GM23338 (cell line): Measurements from ENCODE around the gene UNC5C. TPM values are rescaled to one million over a fixed set of nuclear protein-coding genes. Genes with fewer than 3 reads are reported as not detected.

ENCODE experiments used
- ATAC-seq: fragments of 200-7000 bp; cut with Tn5 transposase; 3 replicates; pipeline ENCODE4 v1.9.1; 2020
- DNase-seq: peaks from one replicate; pipeline ENCODE4 v3.0.0-alpha.2; 2015; ENCODE audit warnings: low spot score
- H2AFZ ChIP-seq: fragments of 200-600 bp; sonication (generic); 2 replicates; pipeline ENCODE4 v1.8.0; 2016; ENCODE audit warnings: antibody characterized with exemption, mild to moderate bottlenecking, moderate library complexity
- H3F3A ChIP-seq: fragments of 200-600 bp; sonication (generic); replicated peaks from 2 replicates; pipeline ENCODE4 v1.8.0; 2017; ENCODE audit warnings: antibody characterized with exemption, mixed run types, low read depth
- H3K27ac ChIP-seq: fragments of 200-600 bp; sonication (generic); 2 replicates; pipeline ENCODE4 v1.6.1; 2016; ENCODE audit warnings: low read depth
- H3K27me3 ChIP-seq: fragments of 200-600 bp; sonication (generic); 2 replicates; pipeline ENCODE4 v1.8.0; 2016; ENCODE audit warnings: mild to moderate bottlenecking, mixed run types, moderate library complexity; ENCODE audit not compliant: insufficient read depth
- H3K36me3 ChIP-seq: fragments of 200-600 bp; sonication (generic); 2 replicates; pipeline ENCODE4 v1.8.0; 2016; ENCODE audit warnings: mild to moderate bottlenecking; ENCODE audit not compliant: insufficient read depth
- H3K4me1 ChIP-seq: fragments of 200-600 bp; sonication (generic); 2 replicates; pipeline ENCODE4 v1.8.0; 2016; ENCODE audit warnings: mild to moderate bottlenecking, moderate library complexity; ENCODE audit not compliant: insufficient read depth
- H3K4me2 ChIP-seq: fragments of 200-600 bp; sonication (generic); 2 replicates; pipeline ENCODE4 v1.7.1; 2017; ENCODE audit warnings: mixed run types
- H3K4me3 ChIP-seq: fragments of 200-600 bp; sonication (generic); 2 replicates; pipeline ENCODE4 v1.6.1; 2016; ENCODE audit warnings: mixed run types
- H3K79me2 ChIP-seq: fragments of 200-600 bp; sonication (generic); replicated peaks from 2 replicates; pipeline ENCODE4 v1.8.0; 2017; ENCODE audit warnings: mild to moderate bottlenecking; ENCODE audit not compliant: insufficient read depth
- H3K9me2 ChIP-seq: fragments of 200-600 bp; sonication (generic); 2 replicates; pipeline ENCODE4 v1.8.0; 2017; ENCODE audit not compliant: insufficient read depth
- H4K20me1 ChIP-seq: fragments of 200-600 bp; sonication (generic); replicated peaks from 2 replicates; pipeline ENCODE4 v1.8.0; 2017; ENCODE audit warnings: mild to moderate bottlenecking; ENCODE audit not compliant: insufficient read depth
- H3K27ac Mint-ChIP-seq: 2 replicates; pipeline ENCODE4 v1.8.0; 2020; ENCODE audit warnings: inconsistent platforms, mild to moderate bottlenecking, moderate library complexity, mixed read lengths
- H3K27me3 Mint-ChIP-seq: 3 replicates; pipeline ENCODE4 v1.8.0; 2022; ENCODE audit warnings: low read depth, mild to moderate bottlenecking, moderate library complexity, mixed read lengths, inconsistent platforms; ENCODE audit not compliant: insufficient read depth, poor library complexity
- H3K36me3 Mint-ChIP-seq: 3 replicates; pipeline ENCODE4 v1.8.0; 2021; ENCODE audit warnings: low read depth, mild to moderate bottlenecking, inconsistent platforms, moderate library complexity, mixed read lengths
- H3K4me1 Mint-ChIP-seq: 3 replicates; pipeline ENCODE4 v1.8.0; 2020; ENCODE audit warnings: mild to moderate bottlenecking, inconsistent platforms, mixed read lengths
- H3K4me3 Mint-ChIP-seq: 3 replicates; pipeline ENCODE4 v1.8.0; 2021; ENCODE audit warnings: moderate library complexity, mild to moderate bottlenecking, inconsistent platforms, mixed read lengths
- H3K9me3 Mint-ChIP-seq: 3 replicates; pipeline ENCODE4 v1.8.0; 2020; ENCODE audit warnings: moderate library complexity, mild to moderate bottlenecking, inconsistent platforms, mixed read lengths
- CREB1 ChIP-seq: fragments of 250-450 bp; sonication (Bioruptor Pico); IDR thresholded peaks from 2 replicates; pipeline ENCODE4 v1.5.0; 2020; ENCODE audit warnings: low read depth, mild to moderate bottlenecking, moderate library complexity
- EZH2 ChIP-seq: fragments of 200-600 bp; sonication (generic); IDR thresholded peaks from one replicate; pipeline ENCODE4 v1.8.0; 2017; ENCODE audit warnings: antibody characterized with exemption, mild to moderate bottlenecking, low read depth; ENCODE audit not compliant: unreplicated experiment
- EZH2phosphoT487 ChIP-seq: fragments of 200-600 bp; sonication (generic); IDR thresholded peaks from one replicate; pipeline ENCODE4 v1.8.1; 2018; ENCODE audit warnings: antibody characterized with exemption; ENCODE audit not compliant: unreplicated experiment
- JUNB ChIP-seq: IDR thresholded peaks from one replicate; pipeline ENCODE4 v1.6.1; 2016; ENCODE audit warnings: antibody characterized with exemption; ENCODE audit not compliant: unreplicated experiment
- NANOG ChIP-seq: IDR thresholded peaks from 2 replicates; pipeline ENCODE4 v1.6.1; 2016; ENCODE audit warnings: antibody characterized with exemption, borderline replicate concordance
- POLR2AphosphoS5 ChIP-seq: IDR thresholded peaks from 2 replicates; pipeline ENCODE4 v1.6.1; 2016; ENCODE audit warnings: antibody characterized with exemption, low read depth
- REST ChIP-seq: IDR thresholded peaks from one replicate; pipeline ENCODE4 v1.6.1; 2018; ENCODE audit warnings: antibody characterized with exemption; ENCODE audit not compliant: unreplicated experiment
- STAT1 ChIP-seq: IDR thresholded peaks from one replicate; pipeline ENCODE4 v1.6.1; 2016; ENCODE audit warnings: antibody characterized with exemption; ENCODE audit not compliant: unreplicated experiment
- ZNF114 ChIP-seq: fragments of 250-450 bp; sonication (Bioruptor Pico); IDR thresholded peaks from 2 replicates; pipeline ENCODE4 v1.5.0; 2020; ENCODE audit warnings: mild to moderate bottlenecking, moderate library complexity
- ZNF331 ChIP-seq: fragments of 250-450 bp; sonication (Bioruptor Pico); IDR thresholded peaks from 2 replicates; pipeline ENCODE4 v1.5.0; 2020; ENCODE audit warnings: low read depth, mild to moderate bottlenecking, moderate library complexity
- ZNF462 ChIP-seq: fragments of 250-450 bp; sonication (Bioruptor Pico); IDR thresholded peaks from 2 replicates; pipeline ENCODE4 v1.5.0; 2020; ENCODE audit warnings: mild to moderate bottlenecking, moderate library complexity
- polyA plus RNA-seq: library from polyadenylated mRNA; unstranded; fragments of >200 nt; fragmentation: Nextera tagmentation; extraction: Ambion mirVana; gene quantifications from 2 replicates; pipeline ENCODE4 v1.2.1, GENCODE V29; 2016
- total RNA-seq: library from RNA; depleted of rRNA; stranded (reverse); fragments of >200 nt; shearing (Covaris generic); gene quantifications from 2 replicates; pipeline ENCODE4 v1.2.3, GENCODE V29; 2014

UNC5C gene
- total and polyA plus RNA-seq, 2 experiments from 2014 or later: 0.08 to 0.21 TPM

- H3K4me3 ChIP-seq: no peak overlapping the region
- Mint-ChIP-seq H3K4me1 (no peaks in the 10 kb centered on the region; the same call in 2 of the 3 replicates), H3K4me3 (no peak overlapping the region), H3K36me3 (no peaks in the 10 kb centered on the region), H3K27me3 (no peaks in the 10 kb centered on the region), H3K27ac (no peak overlapping the region), H3K9me3 (no peaks in the 10 kb centered on the region)
- H4K20me1 ChIP-seq: no peaks in the 10 kb centered on the region
- no peaks in the 10 kb centered on the region for H3K9me2 ChIP-seq
- DNase-seq (no peak), ATAC-seq (no peak)
- no peak overlapping the region for H3K4me2 ChIP-seq
- H3K27ac ChIP-seq: no peak overlapping the region
- H3K4me1 ChIP-seq: no peaks in the 10 kb centered on the region
- no peaks in the 10 kb centered on the region for H3K27me3 ChIP-seq
- TF ChIP-seq STAT1: no peak
- TF ChIP-seq EZH2: no peak
- no peak for TF ChIP-seq ZNF114 (CRISPR knock-in tag)
- no peak for TF ChIP-seq EZH2phosphoT487
- no peaks in the 10 kb centered on the region for H3K36me3 ChIP-seq
- H2AFZ ChIP-seq: no peak overlapping the region
- no peaks in the 10 kb centered on the region for H3F3A ChIP-seq
- H3K79me2 ChIP-seq: no peaks in the 10 kb centered on the region
These were observed 285.4 kb downstream of the UNC5C start for GRCh38 chr4:95263391-95263790.

GRCh38 chr4:95256108-95256835 lies 292.5 kb downstream of the UNC5C start:
- ATAC-seq (no peak), DNase-seq (no peak)
- H3K27ac ChIP-seq: no peak overlapping the region
- H2AFZ ChIP-seq: no peak overlapping the region
- H3K27me3 ChIP-seq: no peaks in the 10 kb centered on the region
- H4K20me1 ChIP-seq: no peaks in the 10 kb centered on the region
- H3F3A ChIP-seq: no peaks in the 10 kb centered on the region
- Mint-ChIP-seq H3K4me1 (no peaks in the 10 kb centered on the region), H3K4me3 (no peak overlapping the region), H3K27me3 (no peaks in the 10 kb centered on the region), H3K36me3 (no peaks in the 10 kb centered on the region), H3K9me3 (no peaks in the 10 kb centered on the region), H3K27ac (no peak overlapping the region)
- H3K4me1 ChIP-seq: no peaks in the 10 kb centered on the region
- H3K36me3 ChIP-seq: no peaks in the 10 kb centered on the region
- 0 out of 2 replicates have a peak, but pooled peaks cover 4% of the 10 kb centered on the region for H3K9me2 ChIP-seq
- H3K79me2 ChIP-seq: no peaks in the 10 kb centered on the region
- no peak overlapping the region for H3K4me3 ChIP-seq
- H3K4me2 ChIP-seq: no peak overlapping the region
- TF ChIP-seq CREB1 (CRISPR knock-in tag) (no peak), EZH2phosphoT487 (no peak), ZNF114 (CRISPR knock-in tag) (no peak), ZNF462 (CRISPR knock-in tag) (no peak), JUNB (no peak), ZNF331 (CRISPR knock-in tag) (no peak), EZH2 (no peak), POLR2AphosphoS5 (no peak), NANOG (no peak), STAT1 (no peak), REST (no peak)
